ENCODE results near the gene LIMS3.
"Not testable (repeated sequence)": the region's sequence is repeated elsewhere in the genome, so short reads cannot be mapped to it uniquely, and the experiment has no call there.

The LIMS3 gene

DNA sequence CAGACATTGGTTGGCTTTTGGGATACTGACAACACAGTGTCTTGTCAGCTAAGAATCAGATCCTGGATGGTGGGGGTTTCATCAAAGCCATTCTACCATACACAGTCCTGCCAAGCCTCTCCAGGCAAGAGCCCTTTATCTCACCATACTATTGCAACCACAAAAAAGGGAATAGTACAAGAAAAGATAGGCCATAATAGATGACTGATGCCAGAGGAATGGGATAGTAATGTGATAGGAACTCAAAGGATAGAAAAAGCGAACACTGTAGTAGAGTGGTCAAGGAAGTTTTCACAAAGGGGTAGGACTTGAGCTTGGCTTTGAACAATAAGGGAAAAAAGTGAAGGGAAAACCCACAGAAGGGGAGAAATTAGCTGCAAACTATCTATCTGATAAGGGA, 30.7 kb downstream of the LIMS3 start:
- not testable (repeated sequence) for H3K9ac ChIP-seq (ENCODE audit: low read length); H3K4me1 ChIP-seq (ENCODE audit: control insufficient read depth in 1 of 2, insufficient read depth in 2 of 2, low read length in 2 of 2); H2BK5ac ChIP-seq (ENCODE audit: low read depth, low read length, poor library complexity); H3K4me2 ChIP-seq (ENCODE audit: low read length); H3K4me3 ChIP-seq (ENCODE audit: low read depth, low read length); H3K4ac ChIP-seq (ENCODE audit: low read depth, low read length); H3K27me3 ChIP-seq (ENCODE audit: insufficient read depth, low read length); H2AK5ac ChIP-seq (ENCODE audit: low read length); H3K79me2 ChIP-seq (ENCODE audit: control insufficient read depth, insufficient read depth, low read length, poor library complexity); H3K27ac ChIP-seq (ENCODE audit: low read depth, low read length); H3K18ac ChIP-seq (ENCODE audit: low read length); H3K14ac ChIP-seq (ENCODE audit: low read length); H3K9me3 ChIP-seq (ENCODE audit: insufficient read depth, low read depth, low read length); H3K36me3 ChIP-seq (ENCODE audit: control insufficient read depth in 1 of 2, insufficient read depth in 2 of 2, low read length in 2 of 2); H2BK120ac ChIP-seq (ENCODE audit: insufficient read depth, low read length, poor library complexity); H3K79me1 ChIP-seq (ENCODE audit: low read length); H2BK12ac ChIP-seq (ENCODE audit: low read length); H4K12ac ChIP-seq (ENCODE audit: low read depth, low read length); H4K8ac ChIP-seq (ENCODE audit: low read depth, low read length); H4K91ac ChIP-seq (ENCODE audit: low read depth, low read length); H3K23ac ChIP-seq (ENCODE audit: low read length); H2AFZ ChIP-seq (ENCODE audit: insufficient read depth, low read length, poor library complexity); DNase-seq
- WGBS (ENCODE audit: extremely low coverage, insufficient coverage, insufficient read length) = no CpG with 5 or more reads among the region's 1 CpG

DNA sequence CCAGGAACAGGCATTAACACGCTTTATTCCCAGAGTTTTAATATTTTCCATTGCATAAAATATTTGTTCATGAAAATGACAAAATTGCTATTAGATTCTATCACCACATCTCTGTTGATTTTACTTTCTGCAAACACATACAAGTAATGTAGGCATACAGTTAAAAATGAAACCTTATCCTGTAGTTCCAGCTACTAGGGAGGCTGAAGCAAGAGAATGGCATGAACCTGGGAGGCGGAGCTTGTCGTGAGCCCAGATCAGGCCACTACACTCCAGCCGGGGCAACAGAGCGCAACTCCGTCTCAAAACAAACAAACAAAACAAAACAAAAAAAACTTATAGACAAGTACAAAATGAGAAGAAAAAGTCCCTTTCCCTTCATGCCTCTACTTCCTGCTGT, 38.0 kb downstream of the LIMS3 start:
- not testable (repeated sequence) for DNase-seq; H3K36me3 ChIP-seq (ENCODE audit: control insufficient read depth in 1 of 2, insufficient read depth in 2 of 2, low read length in 2 of 2); H3K79me1 ChIP-seq (ENCODE audit: low read length); H4K91ac ChIP-seq (ENCODE audit: low read depth, low read length); H3K27ac ChIP-seq (ENCODE audit: low read depth, low read length); H3K79me2 ChIP-seq (ENCODE audit: control insufficient read depth, insufficient read depth, low read length, poor library complexity); H2AK5ac ChIP-seq (ENCODE audit: low read length); H3K9ac ChIP-seq (ENCODE audit: low read length); H2BK120ac ChIP-seq (ENCODE audit: insufficient read depth, low read length, poor library complexity); H3K4ac ChIP-seq (ENCODE audit: low read depth, low read length); H3K23ac ChIP-seq (ENCODE audit: low read length); H2BK12ac ChIP-seq (ENCODE audit: low read length); H4K8ac ChIP-seq (ENCODE audit: low read depth, low read length); H3K9me3 ChIP-seq (ENCODE audit: insufficient read depth, low read depth, low read length); H3K14ac ChIP-seq (ENCODE audit: low read length); H3K4me3 ChIP-seq (ENCODE audit: low read depth, low read length); H3K4me1 ChIP-seq (ENCODE audit: control insufficient read depth in 1 of 2, insufficient read depth in 2 of 2, low read length in 2 of 2); H2AFZ ChIP-seq (ENCODE audit: insufficient read depth, low read length, poor library complexity); H3K4me2 ChIP-seq (ENCODE audit: low read length); H3K18ac ChIP-seq (ENCODE audit: low read length); H2BK5ac ChIP-seq (ENCODE audit: low read depth, low read length, poor library complexity); H3K27me3 ChIP-seq (ENCODE audit: insufficient read depth, low read length); H4K12ac ChIP-seq (ENCODE audit: low read depth, low read length)
- WGBS (ENCODE audit: extremely low coverage, insufficient coverage, insufficient read length) = no CpG with 5 or more reads among the region's 6 CpGs

- H2AFZ ChIP-seq (ENCODE audit: insufficient read depth, low read length, poor library complexity); H2BK5ac ChIP-seq (ENCODE audit: low read depth, low read length, poor library complexity); H3K79me1 ChIP-seq (ENCODE audit: low read length); H4K12ac ChIP-seq (ENCODE audit: low read depth, low read length); H3K27ac ChIP-seq (ENCODE audit: low read depth, low read length); H3K4me3 ChIP-seq (ENCODE audit: low read depth, low read length); H2BK12ac ChIP-seq (ENCODE audit: low read length); H3K4me1 ChIP-seq (ENCODE audit: control insufficient read depth in 1 of 2, insufficient read depth in 2 of 2, low read length in 2 of 2); H3K18ac ChIP-seq (ENCODE audit: low read length); H2BK120ac ChIP-seq (ENCODE audit: insufficient read depth, low read length, poor library complexity); DNase-seq; H3K27me3 ChIP-seq (ENCODE audit: insufficient read depth, low read length); H4K8ac ChIP-seq (ENCODE audit: low read depth, low read length); H3K4me2 ChIP-seq (ENCODE audit: low read length); H3K14ac ChIP-seq (ENCODE audit: low read length); H3K9ac ChIP-seq (ENCODE audit: low read length); H3K9me3 ChIP-seq (ENCODE audit: insufficient read depth, low read depth, low read length); H3K79me2 ChIP-seq (ENCODE audit: control insufficient read depth, insufficient read depth, low read length, poor library complexity); H3K4ac ChIP-seq (ENCODE audit: low read depth, low read length); H2AK5ac ChIP-seq (ENCODE audit: low read length); H3K36me3 ChIP-seq (ENCODE audit: control insufficient read depth in 1 of 2, insufficient read depth in 2 of 2, low read length in 2 of 2); H3K23ac ChIP-seq (ENCODE audit: low read length); H4K91ac ChIP-seq (ENCODE audit: low read depth, low read length): not testable (repeated sequence)
- no CpG with 5 or more reads among the region's 3 CpGs for WGBS (ENCODE audit: extremely low coverage, insufficient coverage, insufficient read length)
Observed at GRCh38 chr2:109945362-109945761, 46.9 kb downstream of the LIMS3 start.

DNA sequence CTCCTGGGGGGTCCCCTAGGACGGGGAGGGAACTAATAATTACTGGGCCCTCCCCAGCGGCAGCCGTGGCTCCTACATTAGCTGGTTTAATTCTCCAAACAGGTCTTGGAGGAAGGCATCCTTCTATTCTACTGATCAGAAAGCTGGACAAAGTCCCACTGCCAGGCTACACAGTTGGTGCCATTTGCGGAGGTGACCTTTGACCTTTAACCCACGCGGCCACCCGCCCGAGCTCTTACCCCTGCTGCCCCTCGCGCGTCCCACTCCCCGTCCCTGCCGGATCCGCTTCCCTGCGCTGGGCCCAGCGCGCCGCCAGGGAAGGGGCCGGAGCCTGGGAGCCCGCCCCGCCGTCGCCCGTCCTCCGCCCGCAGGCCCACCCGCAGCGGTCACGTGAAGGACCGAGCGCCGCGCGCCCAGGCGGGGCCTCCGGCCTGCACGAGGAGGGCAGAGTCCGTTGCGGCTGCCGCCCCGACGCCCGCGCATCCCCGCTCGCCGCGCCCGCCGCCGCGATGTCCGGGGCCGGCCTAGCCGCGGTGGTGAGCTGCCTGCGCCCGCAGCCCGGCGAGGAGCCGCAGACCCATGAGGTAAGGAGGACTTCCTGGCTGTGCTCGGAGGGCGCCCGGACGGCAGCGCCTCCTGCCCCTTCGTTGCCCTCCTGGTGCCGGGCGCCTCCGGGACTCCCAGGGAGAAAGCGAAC, 48.9 kb downstream of the LIMS3 start:
- not testable (repeated sequence) for H2AK5ac ChIP-seq (ENCODE audit: low read length); H3K9me3 ChIP-seq (ENCODE audit: insufficient read depth, low read depth, low read length); H3K4ac ChIP-seq (ENCODE audit: low read depth, low read length); H3K79me1 ChIP-seq (ENCODE audit: low read length); DNase-seq; H3K79me2 ChIP-seq (ENCODE audit: control insufficient read depth, insufficient read depth, low read length, poor library complexity); H3K4me2 ChIP-seq (ENCODE audit: low read length); H3K14ac ChIP-seq (ENCODE audit: low read length); H4K91ac ChIP-seq (ENCODE audit: low read depth, low read length); H4K8ac ChIP-seq (ENCODE audit: low read depth, low read length); H3K4me3 ChIP-seq (ENCODE audit: low read depth, low read length); H2BK5ac ChIP-seq (ENCODE audit: low read depth, low read length, poor library complexity); H4K12ac ChIP-seq (ENCODE audit: low read depth, low read length); H3K27me3 ChIP-seq (ENCODE audit: insufficient read depth, low read length); H2BK12ac ChIP-seq (ENCODE audit: low read length); H3K4me1 ChIP-seq (ENCODE audit: control insufficient read depth in 1 of 2, insufficient read depth in 2 of 2, low read length in 2 of 2); H2AFZ ChIP-seq (ENCODE audit: insufficient read depth, low read length, poor library complexity); H3K36me3 ChIP-seq (ENCODE audit: control insufficient read depth in 1 of 2, insufficient read depth in 2 of 2, low read length in 2 of 2); H2BK120ac ChIP-seq (ENCODE audit: insufficient read depth, low read length, poor library complexity); H3K27ac ChIP-seq (ENCODE audit: low read depth, low read length); H3K9ac ChIP-seq (ENCODE audit: low read length); H3K18ac ChIP-seq (ENCODE audit: low read length); H3K23ac ChIP-seq (ENCODE audit: low read length)
- WGBS (ENCODE audit: extremely low coverage, insufficient coverage, insufficient read length) = no CpG with 5 or more reads among the region's 71 CpGs

Measured in trophoblast cell (in vitro differentiated cells and primary cell).